ENCODE measurements around the gene TMEM39B.
"Not testable (repeated sequence)": the region's sequence is repeated elsewhere in the genome, so short reads cannot be mapped to it uniquely, and the experiment has no call there.

TMEM39B gene

DNA sequence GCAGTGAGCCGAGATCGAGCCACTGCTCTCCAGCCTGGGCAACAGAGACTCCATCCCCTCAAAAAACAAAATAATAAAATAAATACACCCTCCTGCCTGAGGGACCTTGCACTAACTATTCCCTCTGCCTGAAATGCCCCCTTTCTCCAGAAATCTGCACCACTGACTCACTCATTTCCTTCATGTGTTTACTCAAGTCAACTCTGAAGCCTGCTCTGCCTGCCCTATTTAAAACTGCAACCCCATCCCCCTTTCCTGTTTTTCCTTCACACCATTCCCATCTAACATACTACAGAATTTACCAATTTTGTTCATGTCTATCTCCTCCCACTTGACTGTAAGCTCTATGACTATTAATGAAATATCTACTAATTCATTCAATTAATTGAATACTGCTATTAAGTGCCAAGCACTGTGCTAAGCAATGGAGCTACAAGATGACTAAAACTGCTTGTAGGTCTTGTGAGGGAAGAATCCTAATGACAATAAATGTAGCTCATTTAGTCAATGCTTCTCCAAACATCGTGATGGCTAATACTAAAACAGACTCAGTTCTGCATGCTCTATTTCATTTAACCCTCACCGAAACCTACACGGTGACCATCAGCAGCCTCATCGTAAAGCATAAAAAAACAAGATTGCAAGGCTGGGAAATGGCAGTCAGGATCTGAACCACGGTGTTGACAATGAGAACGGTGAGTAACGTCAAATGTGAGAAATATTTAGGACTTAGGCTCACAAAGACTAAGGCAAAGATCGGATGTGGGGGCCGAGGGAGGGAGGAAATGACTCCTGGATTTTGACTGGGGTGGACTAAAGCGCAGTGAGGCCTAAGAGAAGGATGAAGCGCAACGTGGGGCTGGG is 749 bp upstream of the TMEM39B start:
- no peak for DNase-seq

DNA sequence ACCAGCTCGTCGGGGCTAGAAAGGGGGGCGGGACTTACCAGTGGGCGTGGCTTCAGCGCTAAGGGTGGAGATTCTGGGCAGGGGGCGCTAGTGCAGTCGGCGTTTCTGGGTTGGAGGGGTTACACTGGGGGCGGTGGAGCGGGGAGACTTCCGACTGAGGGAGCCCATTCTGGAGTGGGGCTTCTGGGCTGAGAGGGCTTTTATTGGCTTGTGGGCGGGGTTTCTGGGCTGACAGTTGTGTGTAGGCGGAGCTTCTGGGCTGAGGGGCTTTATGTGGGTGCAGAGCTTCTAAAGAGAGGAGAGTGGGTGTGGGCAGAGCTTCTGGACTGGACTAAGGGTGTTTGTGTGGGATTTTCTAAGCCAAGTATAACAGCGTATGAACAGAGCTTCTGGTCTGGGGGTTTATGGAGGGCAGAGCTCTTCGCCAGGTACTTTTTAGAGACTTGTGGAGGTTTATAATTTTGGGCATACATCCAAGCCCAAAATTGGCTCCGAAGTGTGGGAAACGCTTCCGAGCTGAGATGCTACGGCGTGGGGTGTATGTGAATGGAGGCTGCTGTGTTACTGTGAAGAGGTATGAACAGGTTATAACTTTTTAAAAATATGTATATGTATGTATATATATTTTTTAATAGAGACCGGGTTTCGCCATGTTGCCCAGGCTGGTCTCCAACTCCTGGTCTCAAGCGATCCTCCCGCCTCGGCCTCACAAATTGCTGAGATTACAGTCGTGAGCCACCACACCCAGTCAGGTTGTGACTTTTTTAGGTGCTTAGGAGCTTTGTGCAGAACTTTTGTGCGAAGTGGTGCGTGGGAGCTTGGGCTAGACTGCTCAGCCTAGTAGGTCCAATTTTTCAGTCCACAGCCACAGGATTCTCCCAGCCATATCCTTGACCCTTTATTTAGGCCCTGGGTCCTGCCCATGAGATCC is 825 bp downstream of the TMEM39B start:
- DNase-seq = no peak

DNA sequence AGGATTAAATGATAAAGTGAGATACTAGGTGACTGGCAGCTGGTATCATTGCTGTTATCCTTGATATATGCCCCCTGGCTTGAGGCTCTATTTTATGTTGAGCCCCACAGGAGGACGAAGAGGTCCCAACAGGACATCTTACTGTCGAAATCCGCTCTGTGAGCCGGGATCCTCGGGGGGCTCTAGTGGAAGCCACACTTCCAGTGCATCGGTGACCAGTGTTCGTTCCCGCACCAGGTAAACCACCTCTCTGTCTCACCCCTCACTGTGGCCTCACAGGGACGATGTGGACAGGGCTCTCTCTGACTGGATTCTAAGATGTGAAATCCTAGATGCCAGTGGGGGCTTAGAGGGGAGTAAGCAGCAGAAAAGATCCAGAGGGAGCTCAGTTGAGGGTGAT is 2.1 kb downstream of the TMEM39B start:
- no peak for DNase-seq

DNA sequence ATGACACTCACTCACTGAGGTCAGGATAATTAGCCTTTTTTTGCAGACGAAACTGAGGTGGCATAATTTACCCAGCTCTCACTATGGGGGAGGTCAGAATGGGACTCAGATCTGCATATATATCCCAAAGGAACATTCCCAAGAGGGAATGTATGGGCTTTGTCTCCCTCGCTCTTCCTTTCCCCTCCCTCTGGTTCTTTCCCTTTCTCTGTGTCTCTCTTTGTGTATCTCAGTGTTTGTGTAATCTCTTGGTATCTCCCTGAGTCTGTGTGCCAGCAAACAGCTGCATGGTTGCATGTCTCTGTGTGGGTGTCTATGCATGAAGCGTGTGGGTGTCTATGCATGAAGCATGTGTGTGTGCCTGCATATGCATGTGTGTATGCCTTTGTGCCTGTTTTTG is 4.7 kb downstream of the TMEM39B start:
- DNase-seq = no peak

DNA sequence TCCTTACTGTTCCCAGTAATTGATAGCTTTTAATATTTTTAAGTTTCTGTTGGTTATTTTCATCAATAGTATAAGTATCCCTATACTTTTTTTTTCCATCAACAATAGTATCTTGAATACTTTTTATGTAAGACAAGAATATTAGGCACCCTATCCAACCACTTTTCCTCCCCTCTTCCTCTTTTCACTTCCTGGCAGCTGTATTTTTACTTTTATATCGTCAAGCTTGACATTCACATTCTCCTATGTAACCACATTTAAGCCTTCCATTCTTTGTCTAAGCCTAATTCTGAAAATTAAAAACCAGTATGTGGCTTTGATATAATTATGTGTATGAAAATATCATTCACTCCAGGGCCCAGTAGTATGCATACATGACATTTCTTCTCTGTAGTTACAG is 9.3 kb downstream of the TMEM39B start:
- DNase-seq = no peak

DNA sequence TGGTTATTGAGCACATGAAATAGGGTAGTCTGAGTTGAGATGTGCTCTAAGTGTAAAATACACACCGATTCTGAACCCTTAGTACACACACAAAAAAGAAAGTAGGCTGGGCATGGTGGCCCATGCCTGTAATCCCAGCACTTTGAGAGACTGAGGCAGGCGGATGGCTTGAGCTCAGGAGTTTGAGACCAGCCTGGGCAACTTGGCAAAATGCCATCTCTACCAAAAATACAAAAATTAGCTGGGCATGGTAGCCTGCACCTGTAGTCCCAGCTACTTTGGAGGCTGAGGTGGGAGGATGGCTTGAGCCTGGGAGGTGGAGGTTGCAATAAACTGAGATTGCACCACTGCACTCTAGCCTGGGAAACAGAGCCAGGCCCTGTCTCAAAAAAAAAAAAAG is 13.6 kb downstream of the TMEM39B start:
- not testable (repeated sequence) for DNase-seq

DNA sequence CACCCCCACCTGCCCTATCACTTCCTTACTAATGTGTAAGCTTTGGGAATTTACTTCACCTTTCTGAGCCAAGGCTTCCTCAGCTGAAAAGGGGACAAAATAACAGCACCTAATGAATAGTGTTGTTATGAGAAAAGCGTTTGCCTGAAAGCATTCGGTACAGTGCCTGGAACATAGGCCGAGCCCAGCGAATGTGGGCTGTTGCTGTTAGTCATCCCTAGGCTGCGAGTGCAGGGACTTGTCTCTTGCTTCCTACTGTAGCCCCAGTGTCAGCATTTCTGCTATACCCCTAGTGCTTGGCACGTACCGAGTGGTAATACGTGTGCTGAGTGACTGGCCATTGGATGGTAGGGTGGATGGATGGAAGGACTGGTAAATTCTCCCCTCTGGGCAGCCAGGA is 18.4 kb downstream of the TMEM39B start:
- DNase-seq = no peak

DNA sequence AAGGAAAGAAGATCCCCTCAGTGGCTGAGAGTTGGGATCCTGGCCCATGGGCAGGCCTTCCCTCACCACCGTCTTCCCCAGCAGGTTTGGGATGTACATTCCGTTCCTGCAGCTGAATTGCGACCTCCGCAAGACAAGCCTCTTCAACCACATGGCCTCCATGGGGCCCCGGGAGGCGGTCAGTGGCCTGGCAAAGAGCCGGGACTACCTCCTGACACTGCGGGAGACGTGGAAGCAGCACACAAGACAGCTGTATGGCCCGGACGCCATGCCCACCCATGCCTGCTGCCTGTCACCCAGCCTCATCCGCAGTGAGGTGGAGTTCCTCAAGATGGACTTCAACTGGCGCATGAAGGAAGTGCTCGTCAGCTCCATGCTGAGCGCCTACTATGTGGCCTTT is 18.9 kb downstream of the TMEM39B start:
- DNase-seq = no peak

DNA sequence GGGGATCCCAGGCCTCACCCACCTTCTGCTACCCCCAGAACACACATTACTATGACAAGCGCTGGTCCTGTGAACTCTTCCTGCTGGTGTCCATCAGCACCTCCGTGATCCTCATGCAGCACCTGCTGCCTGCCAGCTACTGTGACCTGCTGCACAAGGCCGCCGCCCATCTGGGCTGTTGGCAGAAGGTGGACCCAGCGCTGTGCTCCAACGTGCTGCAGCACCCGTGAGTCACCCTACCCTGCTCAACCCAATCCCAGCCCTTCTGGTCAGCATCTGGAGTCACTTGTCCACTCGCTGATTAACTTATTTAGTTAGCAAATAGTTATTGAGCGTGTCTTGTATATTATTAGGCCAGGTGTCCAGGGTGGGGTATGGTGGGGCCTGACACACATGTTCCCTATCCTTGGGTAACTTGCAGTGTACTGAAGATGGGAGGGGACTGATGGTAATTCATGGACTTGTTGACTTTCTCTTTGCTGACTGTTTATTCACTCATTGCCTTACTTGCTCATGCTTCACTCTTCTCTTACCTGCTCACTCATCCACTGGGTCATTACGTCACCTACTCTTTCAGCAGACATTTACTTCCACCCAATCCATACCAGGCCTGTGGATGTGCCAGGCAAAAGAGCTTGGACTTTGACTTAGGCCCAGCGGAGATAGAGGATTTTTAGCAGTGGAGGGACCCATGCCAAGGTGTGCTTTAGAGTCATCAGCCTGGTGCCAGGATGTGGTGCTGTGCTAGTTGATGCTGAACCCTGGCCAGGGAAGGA is 22.2 kb downstream of the TMEM39B start:
- no peak for DNase-seq

DNA sequence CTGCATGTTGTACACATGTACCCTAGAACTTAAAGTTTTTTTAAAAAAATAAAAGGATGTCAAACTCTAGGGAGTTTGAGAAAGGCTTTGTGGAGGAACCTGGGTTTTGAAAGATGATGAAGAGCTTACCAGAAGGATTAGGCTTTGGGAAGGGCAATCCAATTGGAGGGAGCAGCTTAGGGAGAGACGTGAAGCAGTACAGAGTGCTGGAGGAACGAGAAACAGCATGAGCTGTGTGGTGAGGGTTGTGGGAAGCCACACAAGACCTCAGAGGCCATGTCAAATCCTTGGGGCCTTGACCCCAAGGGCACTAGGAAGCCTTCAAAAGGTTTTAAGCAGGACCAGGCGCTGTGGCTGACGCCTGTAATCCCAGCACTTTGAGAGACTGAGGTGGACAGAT is 26.7 kb downstream of the TMEM39B start:
- no peak for DNase-seq

DNA sequence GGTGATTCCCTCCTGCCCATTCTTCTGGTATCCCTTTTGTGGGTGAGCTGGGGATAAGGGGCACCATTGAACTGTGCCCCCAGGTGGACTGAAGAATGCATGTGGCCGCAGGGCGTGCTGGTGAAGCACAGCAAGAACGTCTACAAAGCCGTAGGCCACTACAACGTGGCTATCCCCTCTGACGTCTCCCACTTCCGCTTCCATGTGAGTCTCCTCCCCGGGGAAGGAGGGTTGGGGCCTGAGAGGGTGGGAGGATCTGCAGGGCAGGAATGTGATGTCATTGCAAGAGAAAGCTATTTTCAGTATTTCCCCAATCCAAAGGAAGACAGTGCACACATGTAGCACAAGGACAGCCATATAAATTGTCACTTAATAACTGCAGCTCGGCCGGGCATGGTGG is 27.6 kb downstream of the TMEM39B start:
- no peak for DNase-seq

DNA sequence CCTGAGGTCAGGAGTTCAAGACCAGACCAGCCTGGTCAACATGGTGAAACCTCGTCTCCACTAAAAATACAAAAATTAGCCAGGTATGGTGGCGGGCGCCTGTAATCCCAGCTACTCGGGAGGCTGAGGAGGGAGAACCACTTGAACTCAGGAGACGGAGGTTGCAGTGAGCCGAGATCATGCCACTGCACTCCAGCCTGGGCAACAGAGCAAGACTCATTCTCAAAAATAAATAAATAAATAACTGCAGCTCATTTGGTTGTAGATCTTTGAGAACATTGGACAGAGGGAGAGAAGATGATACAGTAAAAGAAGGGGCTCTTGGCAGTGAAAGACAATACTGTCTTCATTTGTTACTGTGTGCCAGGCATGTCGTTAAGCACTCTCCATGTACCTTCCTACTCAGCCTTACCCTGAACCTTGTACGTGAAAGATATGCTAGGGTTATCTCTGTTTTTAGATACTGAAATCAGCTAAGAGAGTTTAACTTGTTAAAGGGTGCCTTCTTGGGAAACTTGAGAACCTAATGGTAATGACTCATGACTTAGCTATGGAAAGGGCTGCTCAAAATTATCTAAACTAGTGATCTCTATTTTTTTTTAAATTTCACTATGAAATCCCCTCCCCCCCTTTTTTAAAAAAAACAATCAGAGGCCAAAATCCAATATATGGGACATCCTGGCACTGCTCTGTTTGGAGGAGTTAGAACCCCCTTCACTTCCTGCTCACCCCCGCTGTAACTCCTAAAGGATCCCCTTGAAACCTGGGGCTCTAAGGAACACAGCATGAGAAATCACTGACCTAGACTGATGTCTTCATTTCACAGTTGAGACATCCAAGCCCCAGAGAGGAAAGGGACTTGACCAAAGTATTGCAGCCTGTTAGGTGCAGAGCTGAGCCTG is 28.3 kb downstream of the TMEM39B start:
- no peak for DNase-seq

DNA sequence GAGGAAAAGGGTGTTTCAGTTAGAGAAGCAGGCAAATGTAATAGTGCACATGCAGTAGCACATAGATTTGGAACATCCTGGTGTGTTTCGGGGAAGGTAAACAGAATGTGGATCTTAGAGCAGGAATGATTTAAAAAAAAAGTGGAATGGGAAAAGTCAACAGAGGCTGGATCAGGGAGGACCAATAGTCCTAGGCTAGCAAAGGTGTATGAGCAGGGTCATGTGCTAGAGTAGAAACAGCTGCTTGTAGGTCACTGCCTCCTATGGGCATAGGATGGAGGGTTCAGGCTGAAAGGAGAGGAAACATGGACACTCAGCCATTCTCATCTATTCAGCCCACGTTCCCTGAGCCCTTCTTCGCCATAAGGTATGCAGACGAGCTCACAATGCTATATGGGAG is 31.4 kb downstream of the TMEM39B start:
- DNase-seq = no peak

DNA sequence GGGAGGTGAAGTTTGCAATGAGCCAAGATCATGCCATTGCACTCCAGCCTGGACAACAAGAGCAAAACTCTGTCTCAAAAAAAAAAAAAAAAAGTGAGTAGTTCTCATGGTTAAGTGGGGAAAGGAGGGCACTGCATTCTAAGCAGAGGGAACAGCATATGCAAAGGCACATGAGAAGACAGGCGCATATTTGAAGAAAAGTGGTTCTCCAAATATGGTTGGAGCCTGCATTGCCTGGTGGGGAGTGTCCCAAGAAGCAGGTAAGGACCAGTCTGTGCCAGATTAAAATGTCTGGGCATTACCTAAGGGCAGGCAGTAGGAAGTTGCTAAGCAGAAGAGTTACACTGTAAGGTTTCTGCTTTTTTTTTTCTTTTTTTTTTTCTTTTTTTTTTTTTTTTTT is 32.6 kb downstream of the TMEM39B start:
- no peak for DNase-seq

DNA sequence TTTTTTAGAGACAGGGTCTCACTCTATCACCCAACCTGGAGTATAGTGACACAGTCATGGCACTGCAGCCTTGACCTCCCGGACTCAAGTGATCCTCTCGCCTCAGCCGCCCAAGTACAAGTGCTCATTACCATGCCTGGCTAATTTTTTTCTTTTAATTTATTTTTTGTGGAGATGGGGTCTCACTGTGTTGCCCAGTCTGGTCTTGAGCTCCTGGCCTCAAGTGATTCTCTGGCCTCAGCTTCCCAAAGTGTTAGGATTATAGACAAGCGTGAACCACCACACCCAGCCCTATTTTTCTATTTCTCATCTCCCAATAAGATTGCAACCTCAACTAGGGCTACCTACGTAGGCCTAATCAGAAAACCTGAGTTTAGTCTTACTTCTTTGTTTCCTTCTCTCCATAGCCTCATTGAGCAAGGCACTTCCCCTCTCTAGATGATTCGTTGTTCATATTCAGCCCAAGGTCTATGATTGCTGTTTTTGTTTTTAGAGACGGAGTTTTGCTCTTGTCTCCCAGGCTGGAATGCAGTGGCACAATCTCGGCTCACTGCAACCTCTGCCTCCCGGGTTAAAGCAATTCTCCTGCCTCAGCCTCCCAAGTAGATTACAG is 34.0 kb downstream of the TMEM39B start:
- no peak for DNase-seq

DNA sequence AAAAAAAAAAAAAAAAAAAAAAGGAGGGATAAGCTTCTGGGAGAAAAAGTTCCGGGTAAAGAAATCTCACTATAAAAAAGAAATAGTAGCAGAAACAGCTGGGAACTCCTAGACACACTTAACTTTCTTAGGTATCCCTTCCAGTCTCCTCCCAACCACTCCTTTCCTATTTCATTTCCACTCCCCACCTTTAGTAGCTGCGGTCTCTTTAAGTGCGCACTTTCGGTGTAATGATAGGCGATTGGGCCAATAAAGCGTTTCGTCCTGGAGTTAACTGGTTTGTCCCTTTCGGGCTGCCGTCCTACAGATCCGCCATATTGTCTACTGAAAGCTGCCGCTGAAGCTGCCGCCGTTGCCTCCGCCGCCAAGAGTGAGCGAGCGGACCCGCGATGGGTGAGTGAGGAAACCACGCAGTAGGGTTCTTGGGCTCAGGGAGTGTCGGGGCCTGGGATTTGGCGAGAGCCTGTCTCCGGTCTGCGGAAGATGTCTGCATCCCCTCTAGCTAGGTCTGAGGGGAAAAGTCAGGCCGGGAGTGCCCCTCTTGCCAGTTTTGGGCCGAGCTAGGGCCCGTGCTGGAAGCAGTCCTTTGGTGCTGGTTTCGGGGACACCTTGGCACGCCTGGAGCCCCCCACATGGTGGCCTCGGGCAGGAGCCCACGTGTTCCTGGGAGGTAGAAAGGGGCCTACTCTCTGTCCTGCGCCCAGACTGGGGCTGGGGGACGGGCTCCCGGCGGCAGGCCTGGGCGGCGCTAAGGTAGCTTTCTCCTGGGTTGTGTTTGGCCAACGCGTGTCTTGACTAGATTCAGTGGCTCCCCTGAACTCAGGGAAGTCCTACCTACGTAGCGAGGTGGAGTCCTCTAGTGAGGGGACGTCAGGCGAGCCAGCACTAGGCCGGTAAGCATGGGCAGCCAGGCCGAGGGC is 35.3 kb downstream of the TMEM39B start, which contains the start of gene KPNA6:
TSS of gene KPNA6 (plus strand) at position 315 of the 920 bp plus-strand sequence. CDS start at position 390, 75 bp downstream.
- peak; percentile 76 for DNase-seq

DNA sequence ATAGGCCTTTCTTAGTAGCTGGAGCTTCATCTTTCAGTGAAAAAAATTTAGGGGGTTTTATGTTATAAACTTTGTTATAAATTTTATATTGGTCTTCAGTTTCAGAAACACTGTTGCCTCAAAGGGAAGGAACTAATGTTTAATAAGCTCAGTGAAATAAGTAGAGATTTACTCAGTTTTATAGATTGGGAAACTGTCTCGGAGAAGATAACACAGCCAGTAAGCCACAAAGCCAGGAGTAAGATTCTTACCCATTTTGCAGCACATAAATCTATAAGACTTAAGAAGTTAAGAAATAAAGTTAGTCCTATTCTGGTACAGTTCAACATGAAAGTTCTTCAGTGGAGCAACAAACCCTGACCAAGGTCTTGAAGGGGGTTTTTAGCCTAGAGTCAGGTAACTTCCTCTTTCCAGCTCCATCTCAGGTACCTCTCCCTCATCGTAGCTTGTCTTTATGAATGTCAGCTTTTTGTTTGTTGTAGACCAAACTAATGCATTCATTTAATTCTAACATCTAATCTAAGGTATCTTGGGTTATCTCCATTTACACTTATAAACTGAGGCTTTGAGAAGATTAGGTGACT is 38.4 kb downstream of the TMEM39B start:
- no peak for DNase-seq

DNA sequence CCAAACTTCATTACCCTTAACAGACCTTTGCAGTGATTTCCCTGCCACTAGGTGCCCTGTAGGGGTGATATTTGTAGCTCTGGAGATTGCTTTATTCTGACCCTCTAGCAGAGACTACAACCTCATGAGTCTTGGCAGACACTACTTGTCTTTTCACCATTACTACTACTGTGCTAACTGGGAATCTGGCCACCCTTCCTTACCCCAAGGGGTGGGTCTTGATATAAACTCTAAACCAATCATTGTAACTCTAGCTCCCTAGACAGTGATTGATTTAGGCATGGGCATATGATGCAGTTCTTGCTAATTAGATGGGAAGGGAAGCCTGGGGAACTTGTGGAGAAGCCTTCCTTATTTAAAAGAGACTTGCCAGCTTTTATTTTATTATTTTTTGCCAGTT is 39.0 kb downstream of the TMEM39B start:
- DNase-seq = no peak

DNA sequence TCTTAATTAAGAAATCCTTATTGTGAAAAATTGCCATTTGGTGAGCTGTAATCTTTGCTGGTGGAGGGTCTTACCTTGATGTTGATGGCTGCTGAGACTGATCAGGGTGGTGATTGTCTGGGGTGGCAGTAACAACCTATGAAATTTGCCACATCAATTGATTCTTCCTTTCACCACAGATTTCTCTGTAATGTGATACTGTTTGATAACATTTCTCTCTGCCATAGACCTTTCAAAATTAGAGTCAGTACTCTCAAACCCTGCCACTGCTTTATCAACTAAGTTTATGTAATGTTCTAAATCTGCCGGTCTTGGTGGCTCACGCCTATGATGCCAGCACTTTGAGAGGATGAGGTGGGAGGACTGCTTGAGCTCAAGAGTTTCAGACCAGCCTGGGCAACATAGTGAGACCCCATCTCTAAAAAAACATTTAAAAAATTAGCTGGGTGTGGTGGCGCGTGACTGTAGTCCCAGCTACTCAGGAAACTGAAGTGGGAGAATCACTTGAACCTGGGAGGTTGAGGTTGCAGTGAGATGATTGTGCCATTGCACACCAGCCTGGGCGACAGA is 40.2 kb downstream of the TMEM39B start:
- DNase-seq = no peak

DNA sequence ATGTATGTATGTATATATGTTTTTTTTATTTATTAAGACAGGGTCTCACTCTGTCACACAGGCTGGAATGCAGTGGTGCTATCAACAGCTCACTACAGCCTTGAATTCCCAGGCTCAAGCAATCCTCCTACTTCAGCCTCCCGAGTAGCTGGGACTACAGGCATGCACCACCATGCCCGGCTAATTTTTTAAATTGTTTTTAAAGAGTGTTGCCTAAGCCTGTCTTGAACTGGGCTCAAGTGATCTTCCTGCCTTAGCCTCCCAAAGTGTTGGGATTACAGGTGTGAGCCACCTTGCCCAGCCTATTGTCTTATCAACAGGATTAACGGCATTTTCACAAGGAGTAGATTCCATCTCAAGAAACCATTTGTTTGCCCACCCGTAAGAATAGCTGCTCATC is 40.7 kb downstream of the TMEM39B start:
- not testable (repeated sequence) for DNase-seq
